ENCODE measurements around the gene SUV39H2. TPM values are rescaled to one million over a fixed set of nuclear protein-coding genes. Genes with fewer than 3 reads are reported as not detected.
"Not testable (repeated sequence)": the region's sequence is repeated elsewhere in the genome, so short reads cannot be mapped to it uniquely, and the experiment has no call there.

SUV39H2 gene
- total RNA-seq = 13.9 and 37.7 TPM in 2 replicates

DNA sequence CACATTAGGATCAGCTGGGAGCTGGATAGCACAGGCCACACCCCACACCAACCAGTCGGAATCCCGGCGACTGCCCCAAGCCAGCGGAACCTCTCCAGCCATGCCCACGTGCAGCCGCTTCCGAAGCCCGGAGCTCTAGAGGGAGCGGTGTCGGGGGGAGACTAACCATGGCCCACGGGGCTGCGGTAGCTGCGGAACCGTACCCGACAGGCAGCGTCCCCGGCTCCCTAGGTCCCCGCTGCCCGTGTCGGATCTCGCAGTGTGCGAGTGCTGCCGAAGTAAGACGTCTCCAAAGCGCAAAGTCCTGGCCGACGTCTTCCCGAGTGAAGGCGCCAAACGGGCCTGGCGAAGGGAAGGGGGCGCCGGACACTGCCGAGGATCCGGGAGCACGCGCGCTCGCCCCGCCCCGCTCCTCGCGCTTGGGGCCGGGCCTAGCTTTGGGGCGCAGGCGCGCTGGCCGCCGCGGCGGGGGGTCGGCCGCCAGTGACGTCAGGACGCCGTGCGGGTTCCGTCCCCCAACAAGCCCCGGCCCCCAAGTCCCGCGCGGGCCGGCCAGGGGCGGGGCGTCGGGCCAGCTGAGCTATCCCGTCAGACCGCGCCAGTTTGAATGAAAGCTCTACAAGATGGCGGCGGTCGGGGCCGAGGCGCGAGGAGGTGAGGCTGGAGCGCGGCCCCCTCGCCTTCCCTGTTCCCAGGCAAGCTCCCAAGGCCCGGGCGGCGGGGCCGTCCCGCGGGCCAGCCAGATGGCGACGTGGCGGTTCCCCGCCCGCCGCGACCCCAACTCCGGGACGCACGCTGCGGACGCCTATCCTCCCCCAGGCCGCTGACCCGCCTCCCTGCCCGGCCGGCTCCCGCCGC is at the start of gene SUV39H2:
Gene SUV39H2, plus strand, starts transcription at position 601 of the 858 bp plus-strand sequence. Its CDS starts 23 bp downstream, at position 624.
- peak; percentile 86 for DNase-seq (ENCODE audit: low read depth, low spot score)

DNA sequence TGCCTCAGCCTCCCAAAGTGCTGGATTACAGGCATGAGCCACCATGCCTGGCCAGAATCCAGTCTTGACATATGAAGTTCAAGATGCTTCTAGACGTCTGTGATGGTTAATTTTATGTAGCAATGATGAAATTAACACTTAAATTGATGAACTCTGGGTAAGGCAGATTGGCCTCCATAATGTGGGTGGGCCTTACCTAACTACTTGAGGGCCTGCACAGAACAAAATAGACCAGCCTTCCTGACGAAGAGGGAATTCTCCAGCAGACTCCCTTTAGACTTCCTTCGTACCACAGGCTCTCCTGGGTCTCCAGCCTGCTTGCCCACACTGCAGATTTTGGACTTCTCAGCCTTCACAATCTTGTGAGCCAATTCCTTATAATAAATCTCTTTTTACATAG is 45.6 kb upstream of the SUV39H2 start:
- no peak for DNase-seq (ENCODE audit: low read depth, low spot score)

- DNase-seq (ENCODE audit: low read depth, low spot score) = no peak
Observed at GRCh38 chr10:14836208-14836607, 42.5 kb upstream of the SUV39H2 start.

- no peak for DNase-seq (ENCODE audit: low read depth, low spot score)
Observed at GRCh38 chr10:14837003-14837756, 41.5 kb upstream of the SUV39H2 start.

DNA sequence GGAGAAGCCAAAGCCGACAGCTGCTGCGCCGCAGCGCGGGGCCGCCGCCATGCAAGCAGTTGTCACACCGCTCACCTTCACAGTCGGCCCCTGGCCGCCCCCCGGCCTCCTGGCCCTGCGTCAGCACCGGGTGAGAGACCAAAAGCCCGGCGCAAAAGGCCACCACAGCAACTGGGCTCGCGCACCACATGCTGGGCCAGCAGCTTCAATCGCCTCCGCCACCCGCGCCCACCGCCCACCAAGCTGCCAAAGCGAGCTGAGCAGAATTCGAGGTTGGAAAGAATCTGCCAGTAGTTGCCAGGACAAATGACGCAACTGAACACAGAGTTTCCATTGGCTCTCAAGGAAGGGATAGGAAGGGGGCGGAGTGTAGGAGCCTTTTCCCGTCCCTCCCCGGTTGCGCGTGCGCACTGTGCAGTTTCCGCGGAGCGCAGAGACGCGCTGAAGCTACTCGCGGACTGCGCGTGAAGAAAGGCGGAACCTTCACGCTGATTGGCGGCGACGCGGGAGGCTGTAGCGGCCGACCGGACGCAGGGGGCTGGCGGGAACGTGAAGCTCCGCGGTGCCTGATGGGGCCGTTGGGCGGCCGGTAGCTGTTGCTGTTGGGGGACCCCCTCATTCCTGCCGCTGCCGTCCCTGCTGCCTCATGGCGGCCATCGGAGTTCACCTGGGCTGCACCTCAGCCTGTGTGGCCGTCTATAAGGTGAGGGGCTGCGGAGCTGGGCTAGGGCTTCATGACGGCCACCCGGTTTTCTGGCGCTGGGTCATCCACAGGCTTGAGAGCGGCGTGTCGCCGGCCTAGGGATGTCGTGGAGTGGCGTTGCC is 40.7 kb upstream of the SUV39H2 start, which contains the start of the genes CDNF, HSPA14 and MSANTD7:
Gene CDNF, minus strand, starts transcription at position 281 of the 825 bp plus-strand sequence. Its CDS starts 91 bp downstream, at position 190.
Gene HSPA14, plus strand, starts transcription at position 550 of the 825 bp plus-strand sequence. Its CDS starts 97 bp downstream, at position 647.
Gene MSANTD7, plus strand, starts transcription at position 550 of the 825 bp plus-strand sequence. CDS start 3,979 bp downstream, outside the sequence.
- DNase-seq (ENCODE audit: low read depth, low spot score) = peak; percentile 96

GRCh38 chr10:14838582-14839304 is 39.9 kb upstream of the SUV39H2 start:
- no peak for DNase-seq (ENCODE audit: low read depth, low spot score)

DNA sequence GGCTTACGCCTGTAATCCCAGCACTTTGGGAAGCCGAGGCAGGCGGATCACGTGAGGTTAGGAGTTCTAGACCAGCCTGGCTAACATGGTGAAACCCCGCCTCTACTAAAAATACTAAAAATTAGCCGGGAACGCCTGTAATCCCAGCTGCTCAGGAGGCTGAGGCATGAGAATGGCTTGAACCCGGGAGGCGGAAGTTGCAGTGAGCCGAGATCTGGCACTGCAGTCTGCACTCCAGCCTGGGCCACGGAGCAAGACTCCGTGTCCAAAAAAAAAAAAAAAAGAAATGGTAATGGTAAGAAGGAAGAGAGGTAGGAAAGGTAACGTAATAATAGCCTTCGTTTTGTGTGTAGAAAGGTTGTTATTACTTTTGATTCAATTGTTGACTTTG is 39.4 kb upstream of the SUV39H2 start:
- no peak for DNase-seq (ENCODE audit: low read depth, low spot score)

DNA sequence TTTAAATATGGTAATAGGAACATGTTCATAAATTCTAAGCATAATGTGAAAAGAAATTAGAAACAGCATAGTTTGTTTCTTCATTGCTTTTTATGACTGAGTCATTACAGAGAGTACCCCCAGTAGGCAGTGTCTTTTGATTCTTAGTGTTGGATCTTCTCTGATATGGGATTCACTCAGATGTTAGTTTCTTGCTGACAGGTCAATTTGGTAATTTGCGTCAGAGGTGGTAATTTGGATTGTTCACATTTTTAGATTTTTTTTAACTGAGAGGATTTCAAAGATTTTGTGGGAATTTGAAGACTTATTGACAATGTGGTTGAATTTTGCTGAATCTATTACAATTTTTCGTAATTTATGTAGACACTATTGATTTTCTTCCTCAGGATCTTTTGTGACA is 38.5 kb upstream of the SUV39H2 start:
- no peak for DNase-seq (ENCODE audit: low read depth, low spot score)

GRCh38 chr10:14843327-14843988 is 35.2 kb upstream of the SUV39H2 start:
- DNase-seq (ENCODE audit: low read depth, low spot score) = no peak

GRCh38 chr10:14844948-14845347 is 33.7 kb upstream of the SUV39H2 start:
- no peak for DNase-seq (ENCODE audit: low read depth, low spot score)

- no peak for DNase-seq (ENCODE audit: low read depth, low spot score)
Observed at GRCh38 chr10:14852236-14852635, 26.4 kb upstream of the SUV39H2 start.

GRCh38 chr10:14855453-14855852 is 23.2 kb upstream of the SUV39H2 start:
- no peak for DNase-seq (ENCODE audit: low read depth, low spot score)

GRCh38 chr10:14858338-14858960 is 20.2 kb upstream of the SUV39H2 start:
- DNase-seq (ENCODE audit: low read depth, low spot score) = no peak

DNA sequence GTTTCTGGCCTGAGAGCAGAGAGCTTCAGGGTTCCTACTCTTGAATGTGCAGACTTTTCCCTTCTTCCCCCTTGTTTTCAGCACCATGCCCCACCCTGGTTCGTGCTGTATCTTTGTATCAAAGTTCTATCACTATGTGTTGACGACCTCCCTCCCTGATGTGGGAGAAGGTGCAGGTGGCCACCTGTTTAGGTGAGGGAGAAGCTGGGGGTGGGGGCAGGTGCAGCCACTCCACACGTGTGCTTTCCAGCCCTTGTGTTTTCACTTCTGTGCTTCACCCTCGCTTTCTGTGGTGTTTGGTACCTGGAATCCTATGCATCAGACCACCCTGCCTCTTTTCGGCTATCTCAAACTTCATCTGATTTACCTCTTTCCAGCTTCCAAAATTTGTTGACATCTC is 19.6 kb upstream of the SUV39H2 start:
- no peak for DNase-seq (ENCODE audit: low read depth, low spot score)

GRCh38 chr10:14859775-14860174 is 18.9 kb upstream of the SUV39H2 start:
- DNase-seq (ENCODE audit: low read depth, low spot score) = no peak

- no peak for DNase-seq (ENCODE audit: low read depth, low spot score)
Observed at GRCh38 chr10:14860791-14861190, 17.9 kb upstream of the SUV39H2 start.

GRCh38 chr10:14864466-14864865 is 14.2 kb upstream of the SUV39H2 start:
- not testable (repeated sequence) for DNase-seq (ENCODE audit: low read depth, low spot score)

DNA sequence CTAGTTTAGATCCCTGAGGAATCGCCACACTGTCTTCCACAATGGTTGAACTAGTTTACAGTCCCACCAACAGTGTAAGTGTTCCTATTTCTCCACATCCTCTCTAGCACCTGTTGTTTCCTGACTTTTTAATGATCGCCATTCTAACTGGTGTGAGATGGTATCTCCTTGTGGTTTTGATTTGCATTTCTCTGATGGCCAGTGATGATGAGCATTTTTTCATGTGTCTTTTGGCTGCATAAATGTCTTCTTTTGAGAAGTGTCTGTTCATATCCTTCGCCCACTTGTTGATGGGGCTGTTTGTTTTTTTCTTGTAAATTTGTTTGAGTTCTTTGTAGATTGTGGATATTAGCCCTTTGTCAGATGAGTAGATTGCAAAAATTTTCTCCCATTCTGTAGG is 13.8 kb upstream of the SUV39H2 start:
- not testable (repeated sequence) for DNase-seq (ENCODE audit: low read depth, low spot score)

GRCh38 chr10:14873090-14873760 is 5.4 kb upstream of the SUV39H2 start:
- no peak for DNase-seq (ENCODE audit: low read depth, low spot score)
